Liver (tissue), 9 donors: ENCODE data around the gene GRK7. TPM values are rescaled to one million over a fixed set of nuclear protein-coding genes. Genes with fewer than 3 reads are reported as not detected.
A peak's percentile ranks its signal among the peaks of the same experiment; 100 is the strongest.

Experiments used
- DNase-seq: peaks from one replicate; pipeline ENCODE4 v3.0.0-alpha.2; 2017; ENCODE audit warnings: low spot score
- H3K27ac ChIP-seq, 2 donors: one replicate each; pipeline ENCODE4 v1.7.0; 2013; ENCODE audit warnings: inconsistent platforms in 2 of 2, low read length in 2 of 2, control low read depth in 1 of 2, low read depth in 1 of 2, mild to moderate bottlenecking in 1 of 2
- H3K27me3 ChIP-seq, 4 donors: one replicate each; pipeline versions ENCODE4 v1.6.1 to v1.7.0; 2013; ENCODE audit warnings: low read length in 3 of 4, inconsistent platforms in 1 of 4, mild to moderate bottlenecking in 1 of 4, moderate library complexity in 1 of 4; ENCODE audit not compliant: control insufficient read depth in 4 of 4, insufficient read depth in 4 of 4
- H3K36me3 ChIP-seq, 4 donors: one replicate each; pipeline versions ENCODE4 v1.6.1 to v1.7.0; 2013; ENCODE audit warnings: low read length in 3 of 4, mild to moderate bottlenecking in 3 of 4, low read depth in 1 of 4, moderate library complexity in 1 of 4; ENCODE audit not compliant: control insufficient read depth in 4 of 4, insufficient read depth in 3 of 4
- H3K4me1 ChIP-seq, 4 donors: one replicate each; pipeline versions ENCODE4 v1.6.1 to v1.7.0; 2013; ENCODE audit warnings: low read length in 3 of 4, mild to moderate bottlenecking in 3 of 4, moderate library complexity in 1 of 4; ENCODE audit not compliant: control insufficient read depth in 4 of 4, insufficient read depth in 4 of 4
- H3K4me3 ChIP-seq, 3 donors: one replicate each; pipeline versions ENCODE4 v1.6.1 to v1.7.0; 2013; ENCODE audit warnings: low read length in 3 of 3, control low read depth in 1 of 3, low read depth in 1 of 3, mild to moderate bottlenecking in 1 of 3
- H3K9ac ChIP-seq, 2 donors: one replicate each; pipeline ENCODE4 v1.7.0; 2013; ENCODE audit warnings: low read length in 2 of 2, mild to moderate bottlenecking in 2 of 2, moderate library complexity in 2 of 2, control low read depth in 1 of 2, low read depth in 1 of 2
- H3K9me3 ChIP-seq, 4 donors: one replicate each; pipeline versions ENCODE4 v1.6.1 to v1.7.0; 2013; ENCODE audit warnings: low read length in 3 of 4; ENCODE audit not compliant: control insufficient read depth in 4 of 4
- ATF3 ChIP-seq: IDR thresholded peaks from 2 replicates; pipeline ENCODE4 v1.6.1; 2016; ENCODE audit warnings: antibody characterized with exemption
- EGR1 ChIP-seq, 2 donors: IDR thresholded peaks; 2 replicates each; pipeline ENCODE4 v1.6.1; 2016 to 2018; ENCODE audit warnings: antibody characterized with exemption in 2 of 2, low read depth in 2 of 2
- FOXA1 ChIP-seq: IDR thresholded peaks from 2 replicates; pipeline ENCODE4 v1.6.1; 2016; ENCODE audit warnings: antibody characterized with exemption
- FOXA2 ChIP-seq: IDR thresholded peaks from 2 replicates; pipeline ENCODE4 v1.6.1; 2016; ENCODE audit warnings: antibody characterized with exemption
- GABPA ChIP-seq, 2 donors: IDR thresholded peaks in 1 of 2; conservative IDR thresholded peaks in 1 of 2; 2 replicates each; pipeline ENCODE4 v1.6.1; 2016; ENCODE audit warnings: antibody characterized with exemption in 2 of 2, mild to moderate bottlenecking in 1 of 2, moderate library complexity in 1 of 2
- HNF4A ChIP-seq, 2 donors: conservative IDR thresholded peaks; 2 replicates each; pipeline ENCODE4 v1.6.1; 2016; ENCODE audit warnings: antibody characterized with exemption in 2 of 2, mild to moderate bottlenecking in 2 of 2
- HNF4G ChIP-seq: IDR thresholded peaks from 2 replicates; pipeline ENCODE4 v1.6.1; 2016; ENCODE audit warnings: antibody characterized with exemption
- JUND ChIP-seq, 2 donors: IDR thresholded peaks; 2 replicates each; pipeline ENCODE4 v1.6.1; 2016; ENCODE audit warnings: antibody characterized with exemption in 2 of 2
- NR2F2 ChIP-seq: IDR thresholded peaks from 2 replicates; pipeline ENCODE4 v1.6.1; 2016; ENCODE audit warnings: antibody characterized with exemption
- RAD21 ChIP-seq, 2 donors: IDR thresholded peaks; 2 replicates each; pipeline ENCODE4 v1.6.1; 2016; ENCODE audit warnings: antibody characterized with exemption in 2 of 2, mild to moderate bottlenecking in 2 of 2
- REST ChIP-seq: IDR thresholded peaks from 2 replicates; pipeline ENCODE4 v1.6.1; 2016; ENCODE audit warnings: antibody characterized with exemption, mild to moderate bottlenecking
- RXRA ChIP-seq, 2 donors: IDR thresholded peaks; 2 replicates each; pipeline ENCODE4 v1.6.1; 2017 to 2018; ENCODE audit warnings: antibody characterized with exemption in 2 of 2, mild to moderate bottlenecking in 1 of 2
- SP1 ChIP-seq: IDR thresholded peaks from 2 replicates; pipeline ENCODE4 v1.6.1; 2018; ENCODE audit warnings: antibody characterized with exemption, mild to moderate bottlenecking
- TAF1 ChIP-seq: conservative IDR thresholded peaks from 2 replicates; pipeline ENCODE4 v1.6.1; 2016; ENCODE audit warnings: antibody characterized with exemption, mild to moderate bottlenecking
- YY1 ChIP-seq: IDR thresholded peaks from 2 replicates; pipeline ENCODE4 v1.6.1; 2016; ENCODE audit warnings: antibody characterized with exemption, mild to moderate bottlenecking
- WGBS: extraction: QIAGEN DNeasy Blood & Tissue Kit; methylation state at CpG from one replicate; pipeline ENCODE4 v1.1.7; 2013; 5-methylcytosine and 5-hydroxymethylcytosine counted together
- polyA plus RNA-seq, 2 donors: library from polyadenylated mRNA; stranded (reverse) in 1 of 2; unstranded in 1 of 2; fragments of 200-250 nt in 1 of 2; fragments of >200 nt in 1 of 2; fragmentation: Nextera tagmentation in 1 of 2; extraction: Ambion mirVana in 1 of 2; gene quantifications; one replicate each; pipeline versions ENCODE4 v1.2.1 to v1.2.3, GENCODE V29; 2013 to 2015
- total RNA-seq, 2 donors: library from RNA; depleted of rRNA; stranded (reverse); fragments of >200 nt; gene quantifications; one replicate each; pipeline ENCODE4 v1.2.3, GENCODE V29; 2014
- TF ChIP-seq, protein P1 (sequence below): IDR thresholded peaks from 2 replicates; pipeline ENCODE4 v1.6.1; 2016; ENCODE audit warnings: antibody characterized with exemption
- TF ChIP-seq, protein P2 (sequence below): fragments of 150-350 bp; IDR thresholded peaks from 2 replicates; pipeline ENCODE4 v1.5.1; 2017; ENCODE audit warnings: improper control_type of control experiment, low read depth, low read length; ENCODE audit not compliant: missing input control
- TF ChIP-seq, protein P3 (sequence below): IDR thresholded peaks from 2 replicates; pipeline ENCODE4 v1.6.1; 2016; ENCODE audit warnings: antibody characterized with exemption
- donor health status: healthy.
- donor health status: healthy.
- donor health status: healthy.
- donor health status: healthy.
- donor health status: healthy.

GRK7 gene
- total and polyA plus RNA-seq, 4 donors = 0.08 TPM; not detected in 3

DNA sequence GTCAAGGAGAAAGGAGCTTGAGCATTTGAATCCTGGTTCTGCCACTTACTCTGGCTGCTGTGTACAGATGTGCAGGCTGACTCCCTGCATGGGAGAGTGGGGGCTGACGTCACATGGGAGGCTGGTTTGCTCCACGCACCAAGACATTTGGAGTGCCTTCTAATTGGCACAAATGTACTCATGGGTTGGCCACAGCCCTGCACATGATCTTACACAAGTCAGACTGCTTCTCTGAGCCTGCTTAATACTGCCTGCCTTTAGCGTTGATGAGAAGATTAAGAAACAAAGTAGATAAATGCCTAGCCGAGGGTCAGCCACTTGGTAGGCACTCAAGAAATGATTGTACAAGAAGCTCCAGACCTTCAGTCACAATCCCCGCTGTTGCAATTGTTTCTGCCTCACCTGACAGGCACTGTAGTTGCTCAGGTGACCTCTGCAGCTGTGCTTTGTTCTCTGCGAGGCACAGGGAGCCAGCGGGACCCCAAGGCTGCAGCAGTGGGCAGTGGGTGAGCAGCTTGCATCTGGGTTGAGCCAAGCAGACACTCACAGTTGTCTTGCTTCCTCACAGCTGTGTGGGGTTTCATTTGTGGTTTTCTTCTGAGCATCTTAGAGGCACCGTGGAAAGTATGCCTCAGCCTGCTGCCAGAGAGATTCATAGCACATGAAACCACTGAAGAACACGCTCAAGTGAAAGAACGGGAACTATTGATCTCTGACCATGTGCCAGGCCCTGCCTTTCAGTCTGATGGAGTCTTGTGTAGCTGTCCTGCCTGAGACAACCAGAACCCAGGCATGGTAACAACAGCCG, 33.1 kb downstream of the GRK7 start:
- DNase-seq = no peak
- H3K4me1 ChIP-seq = peaks cover 0 to 11% (median 6%) of the 10 kb centered on the region in 4 donors
- TF ChIP-seq ATF3 (no peak), SP1 (no peak), YY1 (no peak), HNF4G (no peak), EGR1 (IDR thresholded peaks at IDR 0.05; ENCODE audit: low read depth in 2 of 2) (no peak), FOXA1 (no peak), JUND (IDR thresholded peaks at IDR 0.05) (no peak), GABPA (IDR thresholded peaks at IDR 0.05 in 1 of 2, conservative IDR thresholded peaks at IDR 0.05 in 1 of 2) (no peak), NR2F2 (no peak), REST (no peak), HNF4A (conservative IDR thresholded peaks at IDR 0.05) (no peak), FOXA2 (no peak), RAD21 (IDR thresholded peaks at IDR 0.05) (no peak), TAF1 (no peak), RXRA (IDR thresholded peaks at IDR 0.05) (no peak)
- TF ChIP-seq, protein P1, sequence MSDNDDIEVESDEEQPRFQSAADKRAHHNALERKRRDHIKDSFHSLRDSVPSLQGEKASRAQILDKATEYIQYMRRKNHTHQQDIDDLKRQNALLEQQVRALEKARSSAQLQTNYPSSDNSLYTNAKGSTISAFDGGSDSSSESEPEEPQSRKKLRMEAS = no peak
- TF ChIP-seq, protein P2, sequence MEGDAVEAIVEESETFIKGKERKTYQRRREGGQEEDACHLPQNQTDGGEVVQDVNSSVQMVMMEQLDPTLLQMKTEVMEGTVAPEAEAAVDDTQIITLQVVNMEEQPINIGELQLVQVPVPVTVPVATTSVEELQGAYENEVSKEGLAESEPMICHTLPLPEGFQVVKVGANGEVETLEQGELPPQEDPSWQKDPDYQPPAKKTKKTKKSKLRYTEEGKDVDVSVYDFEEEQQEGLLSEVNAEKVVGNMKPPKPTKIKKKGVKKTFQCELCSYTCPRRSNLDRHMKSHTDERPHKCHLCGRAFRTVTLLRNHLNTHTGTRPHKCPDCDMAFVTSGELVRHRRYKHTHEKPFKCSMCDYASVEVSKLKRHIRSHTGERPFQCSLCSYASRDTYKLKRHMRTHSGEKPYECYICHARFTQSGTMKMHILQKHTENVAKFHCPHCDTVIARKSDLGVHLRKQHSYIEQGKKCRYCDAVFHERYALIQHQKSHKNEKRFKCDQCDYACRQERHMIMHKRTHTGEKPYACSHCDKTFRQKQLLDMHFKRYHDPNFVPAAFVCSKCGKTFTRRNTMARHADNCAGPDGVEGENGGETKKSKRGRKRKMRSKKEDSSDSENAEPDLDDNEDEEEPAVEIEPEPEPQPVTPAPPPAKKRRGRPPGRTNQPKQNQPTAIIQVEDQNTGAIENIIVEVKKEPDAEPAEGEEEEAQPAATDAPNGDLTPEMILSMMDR = no peak
- TF ChIP-seq, protein P3, sequence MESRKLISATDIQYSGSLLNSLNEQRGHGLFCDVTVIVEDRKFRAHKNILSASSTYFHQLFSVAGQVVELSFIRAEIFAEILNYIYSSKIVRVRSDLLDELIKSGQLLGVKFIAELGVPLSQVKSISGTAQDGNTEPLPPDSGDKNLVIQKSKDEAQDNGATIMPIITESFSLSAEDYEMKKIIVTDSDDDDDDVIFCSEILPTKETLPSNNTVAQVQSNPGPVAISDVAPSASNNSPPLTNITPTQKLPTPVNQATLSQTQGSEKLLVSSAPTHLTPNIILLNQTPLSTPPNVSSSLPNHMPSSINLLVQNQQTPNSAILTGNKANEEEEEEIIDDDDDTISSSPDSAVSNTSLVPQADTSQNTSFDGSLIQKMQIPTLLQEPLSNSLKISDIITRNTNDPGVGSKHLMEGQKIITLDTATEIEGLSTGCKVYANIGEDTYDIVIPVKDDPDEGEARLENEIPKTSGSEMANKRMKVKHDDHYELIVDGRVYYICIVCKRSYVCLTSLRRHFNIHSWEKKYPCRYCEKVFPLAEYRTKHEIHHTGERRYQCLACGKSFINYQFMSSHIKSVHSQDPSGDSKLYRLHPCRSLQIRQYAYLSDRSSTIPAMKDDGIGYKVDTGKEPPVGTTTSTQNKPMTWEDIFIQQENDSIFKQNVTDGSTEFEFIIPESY = no peak
- H3K4me3 ChIP-seq = no peak overlapping the region
- WGBS = 72% methylated on average over 11 of the region's 11 CpGs
- H3K27me3 ChIP-seq = no peaks in the 10 kb centered on the region
- no peaks in the 10 kb centered on the region for H3K9me3 ChIP-seq
- H3K27ac ChIP-seq = peak overlapping the region; percentile 39 to 68
- no peaks in the 10 kb centered on the region for H3K36me3 ChIP-seq
- H3K9ac ChIP-seq = no peak overlapping the region
